ENCODE data around the gene BFAR. TPM values are rescaled to one million over a fixed set of nuclear protein-coding genes. Genes with fewer than 3 reads are reported as not detected.

BFAR gene
- total and polyA plus RNA-seq, 9 of the 15 experiments (the other 6 are each of a cell fraction or from before 2014, with no cell fraction given): 45.0 to 82.6 (median 60.4) TPM

DNA sequence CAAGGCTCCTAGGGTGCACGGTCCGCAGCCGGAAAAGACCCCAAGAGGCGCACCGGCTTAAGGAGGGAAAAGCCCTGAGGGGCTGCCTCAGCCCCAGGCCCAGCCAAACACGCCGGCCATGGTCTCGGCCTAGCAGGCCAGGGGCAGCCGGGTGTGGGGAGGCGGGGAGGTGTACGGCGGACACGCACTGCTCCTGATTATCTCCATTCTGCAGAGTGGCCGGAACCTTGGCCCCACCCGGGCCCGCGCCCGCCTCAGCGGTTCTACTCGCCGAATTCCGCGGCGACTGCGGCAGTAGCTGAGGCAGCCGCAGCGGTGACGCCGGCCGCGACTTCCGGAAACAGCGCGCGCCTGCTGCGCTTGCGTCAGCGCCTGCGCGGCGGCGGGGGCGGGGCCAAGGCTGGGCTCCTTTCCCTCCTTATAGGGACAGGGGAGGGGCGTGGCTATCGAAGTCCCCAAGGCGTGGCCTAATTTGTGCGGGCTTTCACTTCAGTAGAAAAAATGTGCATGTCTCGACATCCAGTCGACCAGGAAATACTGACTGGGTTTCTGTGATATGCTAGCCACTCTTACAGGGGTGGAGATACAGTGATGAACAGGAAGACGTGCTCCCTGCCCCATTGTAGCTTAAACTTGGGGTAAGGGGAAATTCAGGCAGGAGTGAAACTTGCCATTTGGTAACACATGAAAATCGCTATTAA lies 2.7 kb upstream of the BFAR start, which contains the start of gene PARN (continued):
- TF ChIP-seq DDX20 (tag; IDR thresholded peaks at IDR 0.05; ENCODE audit: low read depth) (no peak), SRSF3 (IDR thresholded peaks at IDR 0.05; ENCODE audit: insufficient read depth, low read length) (no peak), ZNF561 (CRISPR knock-in tag; conservative IDR thresholded peaks at IDR 0.05) (no peak), STAT5A (IDR thresholded peaks at IDR 0.05; ENCODE audit: borderline replicate concordance, low read length) (no peak), ZNF696 (CRISPR knock-in tag; conservative IDR thresholded peaks at IDR 0.05) (no peak), CHD1 (IDR thresholded peaks at IDR 0.05; ENCODE audit: low read length) (no peak), ZNF707 (CRISPR knock-in tag; conservative IDR thresholded peaks at IDR 0.05) (no peak), KDM4B (IDR thresholded peaks at IDR 0.05; ENCODE audit: borderline replicate concordance in 2 of 2, low read depth in 1 of 2) (no peak), TAF9B (IDR thresholded peaks at IDR 0.05; ENCODE audit: partially characterized antibody) (peak; percentile 72), TAF15 (IDR thresholded peaks at IDR 0.05; ENCODE audit: low read depth, low read length) (no peak)
- TF ChIP-seq, protein P1, sequence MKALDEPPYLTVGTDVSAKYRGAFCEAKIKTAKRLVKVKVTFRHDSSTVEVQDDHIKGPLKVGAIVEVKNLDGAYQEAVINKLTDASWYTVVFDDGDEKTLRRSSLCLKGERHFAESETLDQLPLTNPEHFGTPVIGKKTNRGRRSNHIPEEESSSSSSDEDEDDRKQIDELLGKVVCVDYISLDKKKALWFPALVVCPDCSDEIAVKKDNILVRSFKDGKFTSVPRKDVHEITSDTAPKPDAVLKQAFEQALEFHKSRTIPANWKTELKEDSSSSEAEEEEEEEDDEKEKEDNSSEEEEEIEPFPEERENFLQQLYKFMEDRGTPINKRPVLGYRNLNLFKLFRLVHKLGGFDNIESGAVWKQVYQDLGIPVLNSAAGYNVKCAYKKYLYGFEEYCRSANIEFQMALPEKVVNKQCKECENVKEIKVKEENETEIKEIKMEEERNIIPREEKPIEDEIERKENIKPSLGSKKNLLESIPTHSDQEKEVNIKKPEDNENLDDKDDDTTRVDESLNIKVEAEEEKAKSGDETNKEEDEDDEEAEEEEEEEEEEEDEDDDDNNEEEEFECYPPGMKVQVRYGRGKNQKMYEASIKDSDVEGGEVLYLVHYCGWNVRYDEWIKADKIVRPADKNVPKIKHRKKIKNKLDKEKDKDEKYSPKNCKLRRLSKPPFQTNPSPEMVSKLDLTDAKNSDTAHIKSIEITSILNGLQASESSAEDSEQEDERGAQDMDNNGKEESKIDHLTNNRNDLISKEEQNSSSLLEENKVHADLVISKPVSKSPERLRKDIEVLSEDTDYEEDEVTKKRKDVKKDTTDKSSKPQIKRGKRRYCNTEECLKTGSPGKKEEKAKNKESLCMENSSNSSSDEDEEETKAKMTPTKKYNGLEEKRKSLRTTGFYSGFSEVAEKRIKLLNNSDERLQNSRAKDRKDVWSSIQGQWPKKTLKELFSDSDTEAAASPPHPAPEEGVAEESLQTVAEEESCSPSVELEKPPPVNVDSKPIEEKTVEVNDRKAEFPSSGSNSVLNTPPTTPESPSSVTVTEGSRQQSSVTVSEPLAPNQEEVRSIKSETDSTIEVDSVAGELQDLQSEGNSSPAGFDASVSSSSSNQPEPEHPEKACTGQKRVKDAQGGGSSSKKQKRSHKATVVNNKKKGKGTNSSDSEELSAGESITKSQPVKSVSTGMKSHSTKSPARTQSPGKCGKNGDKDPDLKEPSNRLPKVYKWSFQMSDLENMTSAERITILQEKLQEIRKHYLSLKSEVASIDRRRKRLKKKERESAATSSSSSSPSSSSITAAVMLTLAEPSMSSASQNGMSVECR (CRISPR knock-in tag; IDR thresholded peaks at IDR 0.05): peak; percentile 82
- TF ChIP-seq, protein P2, sequence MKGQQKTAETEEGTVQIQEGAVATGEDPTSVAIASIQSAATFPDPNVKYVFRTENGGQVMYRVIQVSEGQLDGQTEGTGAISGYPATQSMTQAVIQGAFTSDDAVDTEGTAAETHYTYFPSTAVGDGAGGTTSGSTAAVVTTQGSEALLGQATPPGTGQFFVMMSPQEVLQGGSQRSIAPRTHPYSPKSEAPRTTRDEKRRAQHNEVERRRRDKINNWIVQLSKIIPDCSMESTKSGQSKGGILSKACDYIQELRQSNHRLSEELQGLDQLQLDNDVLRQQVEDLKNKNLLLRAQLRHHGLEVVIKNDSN (CRISPR knock-in tag; IDR thresholded peaks at IDR 0.05): no peak
- TF ChIP-seq, protein P3, sequence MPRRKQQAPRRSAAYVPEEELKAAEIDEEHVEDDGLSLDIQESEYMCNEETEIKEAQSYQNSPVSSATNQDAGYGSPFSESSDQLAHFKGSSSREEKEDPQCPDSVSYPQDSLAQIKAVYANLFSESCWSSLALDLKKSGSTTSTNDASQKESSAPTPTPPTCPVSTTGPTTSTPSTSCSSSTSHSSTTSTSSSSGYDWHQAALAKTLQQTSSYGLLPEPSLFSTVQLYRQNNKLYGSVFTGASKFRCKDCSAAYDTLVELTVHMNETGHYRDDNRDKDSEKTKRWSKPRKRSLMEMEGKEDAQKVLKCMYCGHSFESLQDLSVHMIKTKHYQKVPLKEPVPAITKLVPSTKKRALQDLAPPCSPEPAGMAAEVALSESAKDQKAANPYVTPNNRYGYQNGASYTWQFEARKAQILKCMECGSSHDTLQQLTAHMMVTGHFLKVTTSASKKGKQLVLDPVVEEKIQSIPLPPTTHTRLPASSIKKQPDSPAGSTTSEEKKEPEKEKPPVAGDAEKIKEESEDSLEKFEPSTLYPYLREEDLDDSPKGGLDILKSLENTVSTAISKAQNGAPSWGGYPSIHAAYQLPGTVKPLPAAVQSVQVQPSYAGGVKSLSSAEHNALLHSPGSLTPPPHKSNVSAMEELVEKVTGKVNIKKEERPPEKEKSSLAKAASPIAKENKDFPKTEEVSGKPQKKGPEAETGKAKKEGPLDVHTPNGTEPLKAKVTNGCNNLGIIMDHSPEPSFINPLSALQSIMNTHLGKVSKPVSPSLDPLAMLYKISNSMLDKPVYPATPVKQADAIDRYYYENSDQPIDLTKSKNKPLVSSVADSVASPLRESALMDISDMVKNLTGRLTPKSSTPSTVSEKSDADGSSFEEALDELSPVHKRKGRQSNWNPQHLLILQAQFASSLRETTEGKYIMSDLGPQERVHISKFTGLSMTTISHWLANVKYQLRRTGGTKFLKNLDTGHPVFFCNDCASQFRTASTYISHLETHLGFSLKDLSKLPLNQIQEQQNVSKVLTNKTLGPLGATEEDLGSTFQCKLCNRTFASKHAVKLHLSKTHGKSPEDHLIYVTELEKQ (CRISPR knock-in tag; IDR thresholded peaks at IDR 0.05): no peak
- TF ChIP-seq, protein P4, sequence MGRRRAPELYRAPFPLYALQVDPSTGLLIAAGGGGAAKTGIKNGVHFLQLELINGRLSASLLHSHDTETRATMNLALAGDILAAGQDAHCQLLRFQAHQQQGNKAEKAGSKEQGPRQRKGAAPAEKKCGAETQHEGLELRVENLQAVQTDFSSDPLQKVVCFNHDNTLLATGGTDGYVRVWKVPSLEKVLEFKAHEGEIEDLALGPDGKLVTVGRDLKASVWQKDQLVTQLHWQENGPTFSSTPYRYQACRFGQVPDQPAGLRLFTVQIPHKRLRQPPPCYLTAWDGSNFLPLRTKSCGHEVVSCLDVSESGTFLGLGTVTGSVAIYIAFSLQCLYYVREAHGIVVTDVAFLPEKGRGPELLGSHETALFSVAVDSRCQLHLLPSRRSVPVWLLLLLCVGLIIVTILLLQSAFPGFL (CRISPR knock-in tag; IDR thresholded peaks at IDR 0.05): no peak
- TF ChIP-seq, protein P5, sequence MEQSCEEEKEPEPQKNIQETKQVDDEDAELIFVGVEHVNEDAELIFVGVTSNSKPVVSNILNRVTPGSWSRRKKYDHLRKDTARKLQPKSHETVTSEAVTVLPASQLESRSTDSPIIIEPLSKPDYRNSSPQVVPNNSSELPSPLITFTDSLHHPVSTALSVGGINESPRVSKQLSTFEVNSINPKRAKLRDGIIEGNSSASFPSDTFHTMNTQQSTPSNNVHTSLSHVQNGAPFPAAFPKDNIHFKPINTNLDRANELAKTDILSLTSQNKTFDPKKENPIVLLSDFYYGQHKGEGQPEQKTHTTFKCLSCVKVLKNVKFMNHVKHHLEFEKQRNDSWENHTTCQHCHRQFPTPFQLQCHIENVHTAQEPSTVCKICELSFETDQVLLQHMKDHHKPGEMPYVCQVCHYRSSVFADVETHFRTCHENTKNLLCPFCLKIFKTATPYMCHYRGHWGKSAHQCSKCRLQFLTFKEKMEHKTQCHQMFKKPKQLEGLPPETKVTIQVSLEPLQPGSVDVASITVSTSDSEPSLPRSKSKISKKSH (CRISPR knock-in tag; IDR thresholded peaks at IDR 0.05): no peak

All from K562 (cell line).